Measurements from ENCODE around the gene USP17L13.
"Not testable (repeated sequence)": the region's sequence is repeated elsewhere in the genome, so short reads cannot be mapped to it uniquely, and the experiment has no call there.

USP17L13 gene

GRCh38 chr4:9224596-9224995 lies at the start of gene USP17L13:
Gene USP17L13, plus strand, starts transcription at chr4:9224896. Its CDS starts 0 bp downstream, at chr4:9224896.
- DNase-seq (ENCODE audit: low read depth), result not testable (repeated sequence)

- DNase-seq (ENCODE audit: low read depth), result not testable (repeated sequence)
These were observed 14.3 kb upstream of the USP17L13 start, which contains the start of gene USP17L10 for GRCh38 chr4:9210357-9210756. Gene USP17L10, plus strand, starts transcription at chr4:9210657. Its CDS starts 0 bp downstream, at chr4:9210657.

DNA sequence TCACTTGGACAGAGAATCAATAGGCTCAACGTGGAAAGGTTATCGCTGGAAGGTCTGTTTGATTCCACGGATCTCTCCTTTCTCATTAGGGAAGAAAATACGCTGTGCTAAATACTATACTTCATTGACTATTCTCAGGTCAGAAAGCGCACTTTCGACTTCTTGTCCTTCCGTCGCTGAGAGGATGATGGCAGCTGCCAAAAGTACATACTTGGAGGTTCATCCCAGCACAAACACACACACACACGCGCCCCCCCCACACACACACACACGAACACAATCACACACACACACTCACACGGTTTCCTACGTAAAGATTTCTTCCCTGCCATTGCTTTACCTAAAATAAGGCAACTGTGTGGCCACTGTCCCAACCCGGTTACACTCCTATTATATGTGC lies 10.0 kb upstream of the USP17L13 start:
- DNase-seq (ENCODE audit: low read depth), result not testable (repeated sequence)

DNA sequence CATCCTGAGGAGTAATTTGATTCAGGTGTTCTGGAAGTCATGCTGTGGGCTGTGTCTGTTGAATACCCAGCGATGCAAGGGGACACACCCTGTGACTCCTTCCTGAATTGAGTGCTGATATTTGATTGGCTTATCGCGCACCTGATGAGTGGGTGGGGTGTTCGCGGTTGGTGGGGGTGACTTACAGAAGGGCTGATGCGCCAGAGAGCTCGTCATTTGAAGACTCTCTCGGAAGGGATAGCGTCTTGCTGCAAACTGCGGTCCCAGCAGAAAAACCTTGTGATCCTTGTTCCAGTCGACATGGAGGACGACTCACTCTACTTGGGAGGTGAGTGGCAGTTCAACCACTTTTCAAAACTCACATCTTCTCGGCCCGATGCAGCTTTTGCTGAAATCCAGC lies 9.6 kb upstream of the USP17L13 start, which contains the start of gene USP17L11:
TSS of gene USP17L11 (plus strand) at position 301 of the 400 bp plus-strand sequence. CDS start at position 301, 0 bp downstream.
- not testable (repeated sequence) for DNase-seq (ENCODE audit: low read depth)

GRCh38 chr4:9219852-9220251 lies 4.8 kb upstream of the USP17L13 start, which contains the start of gene USP17L12:
Gene USP17L12, plus strand, starts transcription at chr4:9220152. Its CDS starts 0 bp downstream, at chr4:9220152.
- not testable (repeated sequence) for DNase-seq (ENCODE audit: low read depth)

DNA sequence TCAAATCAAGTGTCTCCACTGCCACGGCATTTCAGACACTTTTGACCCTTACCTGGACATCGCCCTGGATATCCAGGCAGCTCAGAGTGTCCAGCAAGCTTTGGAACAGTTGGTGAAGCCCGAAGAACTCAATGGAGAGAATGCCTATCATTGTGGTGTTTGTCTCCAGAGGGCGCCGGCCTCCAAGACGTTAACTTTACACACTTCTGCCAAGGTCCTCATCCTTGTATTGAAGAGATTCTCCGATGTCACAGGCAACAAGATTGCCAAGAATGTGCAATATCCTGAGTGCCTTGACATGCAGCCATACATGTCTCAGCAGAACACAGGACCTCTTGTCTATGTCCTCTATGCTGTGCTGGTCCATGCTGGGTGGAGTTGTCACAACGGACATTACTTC lies 5.6 kb downstream of the USP17L13 start:
- DNase-seq (ENCODE audit: low read depth), result not testable (repeated sequence)

- not testable (repeated sequence) for DNase-seq (ENCODE audit: low read depth)
These were observed 9.4 kb downstream of the USP17L13 start, which contains the start of gene USP17L15 for GRCh38 chr4:9234085-9234484. Gene USP17L15, plus strand, starts transcription at chr4:9234385. Its CDS starts 0 bp downstream, at chr4:9234385.

GRCh38 chr4:9238461-9238860 lies 13.8 kb downstream of the USP17L13 start:
- DNase-seq (ENCODE audit: low read depth), result not testable (repeated sequence)

GRCh38 chr4:9243579-9243978 lies 18.9 kb downstream of the USP17L13 start, which contains the start of gene USP17L17:
Gene USP17L17, plus strand, starts transcription at chr4:9243879. Its CDS starts 0 bp downstream, at chr4:9243879.
- DNase-seq (ENCODE audit: low read depth), result not testable (repeated sequence)

DNA sequence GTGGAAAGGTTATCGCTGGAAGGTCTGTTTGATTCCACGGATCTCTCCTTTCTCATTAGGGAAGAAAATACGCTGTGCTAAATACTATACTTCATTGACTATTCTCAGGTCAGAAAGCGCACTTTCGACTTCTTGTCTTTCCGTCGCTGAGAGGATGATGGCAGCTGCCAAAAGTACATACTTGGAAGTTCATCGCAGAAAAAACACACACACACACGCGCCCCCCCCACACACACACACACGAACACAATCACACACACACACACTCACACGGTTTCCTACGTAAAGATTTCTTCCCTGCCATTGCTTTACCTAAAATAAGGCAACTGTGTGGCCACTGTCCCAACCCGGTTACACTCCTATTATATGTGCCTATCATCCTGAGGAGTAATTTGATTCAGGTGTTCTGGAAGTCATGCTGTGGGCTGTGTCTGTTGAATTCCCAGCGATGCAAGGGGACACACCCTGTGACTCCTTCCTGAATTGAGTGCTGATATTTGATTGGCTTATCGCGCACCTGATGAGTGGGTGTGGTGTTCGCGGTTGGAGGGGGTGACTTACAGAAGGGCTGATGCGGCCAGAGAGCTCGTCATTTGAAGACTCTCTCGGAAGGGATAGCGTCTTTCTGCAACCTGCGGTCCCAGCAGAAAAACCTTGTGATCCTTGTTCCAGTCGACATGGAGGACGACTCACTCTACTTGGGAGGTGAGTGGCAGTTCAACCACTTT lies 23.4 kb downstream of the USP17L13 start, which contains the start of gene USP17L18:
TSS of gene USP17L18 (plus strand) at position 678 of the 728 bp plus-strand sequence. CDS start at position 678, 0 bp downstream.
- not testable (repeated sequence) for DNase-seq (ENCODE audit: low read depth)

- not testable (repeated sequence) for DNase-seq (ENCODE audit: low read depth)
These were observed 28.4 kb downstream of the USP17L13 start, which contains the start of gene USP17L19 for GRCh38 chr4:9253078-9253477. Gene USP17L19, plus strand, starts transcription at chr4:9253378. Its CDS starts 0 bp downstream, at chr4:9253378.

DNA sequence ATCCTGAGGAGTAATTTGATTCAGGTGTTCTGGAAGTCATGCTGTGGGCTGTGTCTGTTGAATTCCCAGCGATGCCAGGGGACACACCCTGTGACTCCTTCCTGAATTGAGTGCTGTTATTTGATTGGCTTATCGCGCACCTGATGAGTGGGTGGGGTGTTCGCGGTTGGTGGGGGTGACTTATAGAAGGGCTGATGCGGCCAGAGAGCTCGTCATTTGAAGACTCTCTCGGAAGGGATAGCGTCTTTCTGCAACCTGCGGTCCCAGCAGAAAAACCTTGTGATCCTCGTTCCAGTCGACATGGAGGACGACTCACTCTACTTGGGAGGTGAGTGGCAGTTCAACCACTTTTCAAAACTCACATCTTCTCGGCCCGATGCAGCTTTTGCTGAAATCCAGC lies 33.1 kb downstream of the USP17L13 start, which contains the start of gene USP17L20:
TSS of gene USP17L20 (plus strand) at position 301 of the 400 bp plus-strand sequence. CDS start at position 301, 0 bp downstream.
- not testable (repeated sequence) for DNase-seq (ENCODE audit: low read depth)

- DNase-seq (ENCODE audit: low read depth), result not testable (repeated sequence)
These were observed 37.9 kb downstream of the USP17L13 start, which contains the start of gene USP17L21 for GRCh38 chr4:9262572-9262971. Gene USP17L21, plus strand, starts transcription at chr4:9262872. Its CDS starts 0 bp downstream, at chr4:9262872.

DNA sequence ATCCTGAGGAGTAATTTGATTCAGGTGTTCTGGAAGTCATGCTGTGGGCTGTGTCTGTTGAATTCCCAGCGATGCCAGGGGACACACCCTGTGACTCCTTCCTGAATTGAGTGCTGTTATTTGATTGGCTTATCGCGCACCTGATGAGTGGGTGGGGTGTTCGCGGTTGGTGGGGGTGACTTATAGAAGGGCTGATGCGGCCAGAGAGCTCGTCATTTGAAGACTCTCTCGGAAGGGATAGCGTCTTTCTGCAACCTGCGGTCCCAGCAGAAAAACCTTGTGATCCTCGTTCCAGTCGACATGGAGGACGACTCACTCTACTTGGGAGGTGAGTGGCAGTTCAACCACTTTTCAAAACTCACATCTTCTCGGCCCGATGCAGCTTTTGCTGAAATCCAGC lies 42.6 kb downstream of the USP17L13 start, which contains the start of gene USP17L22:
TSS of gene USP17L22 (plus strand) at position 301 of the 400 bp plus-strand sequence. CDS start at position 301, 0 bp downstream.
- DNase-seq (ENCODE audit: low read depth), result not testable (repeated sequence)

DNA sequence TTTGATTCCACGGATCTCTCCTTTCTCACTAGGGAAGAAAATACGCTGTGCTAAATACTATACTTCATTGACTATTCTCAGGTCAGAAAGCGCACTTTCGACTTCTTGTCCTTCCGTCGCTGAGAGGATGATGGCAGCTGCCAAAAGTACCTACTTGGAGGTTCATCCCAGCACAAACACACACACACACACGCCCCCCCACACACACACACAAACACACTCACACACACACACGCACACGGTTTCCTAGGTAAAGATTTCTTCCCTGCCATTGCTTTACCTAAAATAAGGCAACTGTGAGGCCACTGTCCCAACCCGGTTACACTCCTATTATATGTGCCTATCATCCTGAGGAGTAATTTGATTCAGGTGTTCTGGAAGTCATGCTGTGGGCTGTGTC lies 47.0 kb downstream of the USP17L13 start:
- DNase-seq (ENCODE audit: low read depth), result not testable (repeated sequence)

Measured in HS-5 (cell line).